GM12891 (cell line): ENCODE data around the gene STXBP5.

Source experiments
- POLR2A ChIP-seq: IDR thresholded peaks from 2 replicates; pipeline ENCODE4 v1.6.1; 2011; ENCODE audit warnings: low read depth, low read length, control low read depth
- SPI1 ChIP-seq: IDR thresholded peaks from 2 replicates; pipeline ENCODE4 v1.6.1; 2011; ENCODE audit warnings: low read depth, low read length, control low read depth

DNA sequence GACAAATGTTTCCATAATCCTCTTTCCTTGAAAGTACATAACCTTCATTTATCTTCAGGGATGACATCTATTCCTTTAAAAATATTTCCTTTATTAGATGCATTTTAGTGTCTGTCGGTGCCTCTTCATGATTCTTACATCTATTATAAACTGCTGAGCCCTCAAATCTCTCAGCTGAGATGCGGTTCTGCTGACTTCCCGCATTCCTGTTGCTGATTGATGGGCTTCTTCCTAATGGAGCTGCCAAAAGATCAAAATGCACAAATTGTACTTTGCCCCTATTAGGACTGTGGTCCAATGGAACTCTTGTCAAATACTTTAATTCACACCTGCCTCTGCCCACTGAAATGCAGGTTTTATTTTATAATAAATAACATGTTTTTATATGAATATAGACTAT lies 225.6 kb downstream of the STXBP5 start:
- no peak for TF ChIP-seq SPI1
- no peak for TF ChIP-seq POLR2A
